IMR-90 (cell line): ENCODE data around the gene SLC16A5.
A peak's percentile ranks its signal among the peaks of the same experiment; 100 is the strongest.

Source experiments
- BHLHE40 ChIP-seq: fragments of 150-350 bp; IDR thresholded peaks from 2 replicates; pipeline ENCODE4 v1.6.1; 2016; ENCODE audit warnings: mild to moderate bottlenecking, low read depth, low read length
- CEBPB ChIP-seq: IDR thresholded peaks from 2 replicates; pipeline ENCODE4 v1.6.1; 2012; ENCODE audit warnings: low read depth, low read length, improper control_type of control experiment
- FOS ChIP-seq: fragments of 150-350 bp; IDR thresholded peaks from 2 replicates; pipeline ENCODE4 v1.6.1; 2016; ENCODE audit warnings: low read depth, low read length
- MAFK ChIP-seq: IDR thresholded peaks from 2 replicates; pipeline ENCODE4 v1.6.1; 2012; ENCODE audit warnings: low read depth, low read length, improper control_type of control experiment
- MAZ ChIP-seq: IDR thresholded peaks from 2 replicates; pipeline ENCODE4 v1.6.1; 2012; ENCODE audit warnings: low read depth, mild to moderate bottlenecking, low read length, improper control_type of control experiment, moderate library complexity, borderline replicate concordance
- MXI1 ChIP-seq: IDR thresholded peaks from 2 replicates; pipeline ENCODE4 v1.6.1; 2012; ENCODE audit warnings: low read depth, mild to moderate bottlenecking, low read length, moderate library complexity, borderline replicate concordance
- NFE2L2 ChIP-seq: fragments of 150-350 bp; IDR thresholded peaks from 2 replicates; pipeline ENCODE4 v1.6.1; 2016; ENCODE audit warnings: low read depth, mild to moderate bottlenecking, low read length
- POLR2A ChIP-seq: IDR thresholded peaks from 2 replicates; pipeline ENCODE4 v1.6.1; 2012; ENCODE audit warnings: mild to moderate bottlenecking, low read depth, low read length
- RAD21 ChIP-seq: IDR thresholded peaks from 2 replicates; pipeline ENCODE4 v1.6.1; 2012; ENCODE audit warnings: low read length, improper control_type of control experiment
- RCOR1 ChIP-seq: IDR thresholded peaks from 2 replicates; pipeline ENCODE4 v1.6.1; 2012; ENCODE audit warnings: mild to moderate bottlenecking, low read length, improper control_type of control experiment; ENCODE audit not compliant: insufficient replicate concordance
- RFX5 ChIP-seq: IDR thresholded peaks from 2 replicates; pipeline ENCODE4 v1.8.0; 2012; ENCODE audit warnings: low read depth, mild to moderate bottlenecking, low read length, moderate library complexity
- SMC3 ChIP-seq: fragments of 150-350 bp; IDR thresholded peaks from 2 replicates; pipeline ENCODE4 v1.6.1; 2016; ENCODE audit warnings: low read depth, mild to moderate bottlenecking, antibody characterized with exemption, low read length, moderate library complexity
- TF ChIP-seq, protein P1 (sequence below): conservative IDR thresholded peaks from 2 replicates; pipeline ENCODE4 v1.5.1; 2012; ENCODE audit warnings: mild to moderate bottlenecking, low read depth, low read length, improper control_type of control experiment
- TF ChIP-seq, protein P2 (sequence below): fragments of 150-350 bp; IDR thresholded peaks from 2 replicates; pipeline ENCODE4 v1.6.1; 2017; ENCODE audit warnings: mild to moderate bottlenecking, antibody characterized with exemption, low read length, low read depth

DNA sequence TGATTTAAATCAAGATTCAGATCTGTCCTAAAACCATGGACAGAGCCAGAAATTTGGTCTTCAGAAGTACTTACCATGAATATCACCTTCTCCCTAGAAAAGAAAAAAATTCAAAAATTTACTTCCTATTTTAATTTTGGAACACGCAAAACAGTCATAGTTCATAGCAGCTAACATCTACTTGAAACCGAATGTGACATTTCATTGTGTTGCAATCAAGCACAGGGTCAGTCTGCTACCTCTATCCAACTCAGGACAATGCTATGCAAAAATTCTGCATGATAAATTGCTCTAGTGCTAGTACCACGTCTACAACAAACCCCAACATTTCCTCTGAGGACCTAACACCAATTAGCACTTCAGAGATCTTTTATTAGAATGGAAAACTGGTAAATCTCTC lies 58.8 kb downstream of the SLC16A5 start:
- TF ChIP-seq, protein P1, sequence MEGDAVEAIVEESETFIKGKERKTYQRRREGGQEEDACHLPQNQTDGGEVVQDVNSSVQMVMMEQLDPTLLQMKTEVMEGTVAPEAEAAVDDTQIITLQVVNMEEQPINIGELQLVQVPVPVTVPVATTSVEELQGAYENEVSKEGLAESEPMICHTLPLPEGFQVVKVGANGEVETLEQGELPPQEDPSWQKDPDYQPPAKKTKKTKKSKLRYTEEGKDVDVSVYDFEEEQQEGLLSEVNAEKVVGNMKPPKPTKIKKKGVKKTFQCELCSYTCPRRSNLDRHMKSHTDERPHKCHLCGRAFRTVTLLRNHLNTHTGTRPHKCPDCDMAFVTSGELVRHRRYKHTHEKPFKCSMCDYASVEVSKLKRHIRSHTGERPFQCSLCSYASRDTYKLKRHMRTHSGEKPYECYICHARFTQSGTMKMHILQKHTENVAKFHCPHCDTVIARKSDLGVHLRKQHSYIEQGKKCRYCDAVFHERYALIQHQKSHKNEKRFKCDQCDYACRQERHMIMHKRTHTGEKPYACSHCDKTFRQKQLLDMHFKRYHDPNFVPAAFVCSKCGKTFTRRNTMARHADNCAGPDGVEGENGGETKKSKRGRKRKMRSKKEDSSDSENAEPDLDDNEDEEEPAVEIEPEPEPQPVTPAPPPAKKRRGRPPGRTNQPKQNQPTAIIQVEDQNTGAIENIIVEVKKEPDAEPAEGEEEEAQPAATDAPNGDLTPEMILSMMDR, result no peak
- TF ChIP-seq, protein P2, sequence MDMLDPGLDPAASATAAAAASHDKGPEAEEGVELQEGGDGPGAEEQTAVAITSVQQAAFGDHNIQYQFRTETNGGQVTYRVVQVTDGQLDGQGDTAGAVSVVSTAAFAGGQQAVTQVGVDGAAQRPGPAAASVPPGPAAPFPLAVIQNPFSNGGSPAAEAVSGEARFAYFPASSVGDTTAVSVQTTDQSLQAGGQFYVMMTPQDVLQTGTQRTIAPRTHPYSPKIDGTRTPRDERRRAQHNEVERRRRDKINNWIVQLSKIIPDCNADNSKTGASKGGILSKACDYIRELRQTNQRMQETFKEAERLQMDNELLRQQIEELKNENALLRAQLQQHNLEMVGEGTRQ, result no peak
- no peak for TF ChIP-seq MAFK
- TF ChIP-seq MAZ, result no peak
- TF ChIP-seq POLR2A, result no peak
- no peak for TF ChIP-seq RAD21
- TF ChIP-seq SMC3, result no peak
- TF ChIP-seq NFE2L2, result no peak
- TF ChIP-seq CEBPB, result peak; percentile 75; the same call in 1 of the 2 replicates
- TF ChIP-seq RFX5, result no peak
- TF ChIP-seq FOS, result no peak
- no peak for TF ChIP-seq MXI1
- no peak for TF ChIP-seq RCOR1
- no peak for TF ChIP-seq BHLHE40
